GM23338 (cell line): ENCODE measurements around the gene PEX19. TPM values are rescaled to one million over a fixed set of nuclear protein-coding genes. Genes with fewer than 3 reads are reported as not detected.

Experiments
- ATAC-seq: fragments of 200-7000 bp; cut with Tn5 transposase; 3 replicates; pipeline ENCODE4 v1.9.1; 2020
- DNase-seq: peaks from one replicate; pipeline ENCODE4 v3.0.0-alpha.2; 2015; ENCODE audit warnings: low spot score
- H2AFZ ChIP-seq: fragments of 200-600 bp; sonication (generic); 2 replicates; pipeline ENCODE4 v1.8.0; 2016; ENCODE audit warnings: antibody characterized with exemption, mild to moderate bottlenecking, moderate library complexity
- H3F3A ChIP-seq: fragments of 200-600 bp; sonication (generic); replicated peaks from 2 replicates; pipeline ENCODE4 v1.8.0; 2017; ENCODE audit warnings: antibody characterized with exemption, mixed run types, low read depth
- H3K27ac ChIP-seq: fragments of 200-600 bp; sonication (generic); 2 replicates; pipeline ENCODE4 v1.6.1; 2016; ENCODE audit warnings: low read depth
- H3K27me3 ChIP-seq: fragments of 200-600 bp; sonication (generic); 2 replicates; pipeline ENCODE4 v1.8.0; 2016; ENCODE audit warnings: mild to moderate bottlenecking, mixed run types, moderate library complexity; ENCODE audit not compliant: insufficient read depth
- H3K36me3 ChIP-seq: fragments of 200-600 bp; sonication (generic); 2 replicates; pipeline ENCODE4 v1.8.0; 2016; ENCODE audit warnings: mild to moderate bottlenecking; ENCODE audit not compliant: insufficient read depth
- H3K4me1 ChIP-seq: fragments of 200-600 bp; sonication (generic); 2 replicates; pipeline ENCODE4 v1.8.0; 2016; ENCODE audit warnings: mild to moderate bottlenecking, moderate library complexity; ENCODE audit not compliant: insufficient read depth
- H3K4me2 ChIP-seq: fragments of 200-600 bp; sonication (generic); 2 replicates; pipeline ENCODE4 v1.7.1; 2017; ENCODE audit warnings: mixed run types
- H3K4me3 ChIP-seq: fragments of 200-600 bp; sonication (generic); 2 replicates; pipeline ENCODE4 v1.6.1; 2016; ENCODE audit warnings: mixed run types
- H3K79me2 ChIP-seq: fragments of 200-600 bp; sonication (generic); replicated peaks from 2 replicates; pipeline ENCODE4 v1.8.0; 2017; ENCODE audit warnings: mild to moderate bottlenecking; ENCODE audit not compliant: insufficient read depth
- H3K9me2 ChIP-seq: fragments of 200-600 bp; sonication (generic); 2 replicates; pipeline ENCODE4 v1.8.0; 2017; ENCODE audit not compliant: insufficient read depth
- H4K20me1 ChIP-seq: fragments of 200-600 bp; sonication (generic); replicated peaks from 2 replicates; pipeline ENCODE4 v1.8.0; 2017; ENCODE audit warnings: mild to moderate bottlenecking; ENCODE audit not compliant: insufficient read depth
- H3K27ac Mint-ChIP-seq: 2 replicates; pipeline ENCODE4 v1.8.0; 2020; ENCODE audit warnings: inconsistent platforms, mild to moderate bottlenecking, moderate library complexity, mixed read lengths
- H3K27me3 Mint-ChIP-seq: 3 replicates; pipeline ENCODE4 v1.8.0; 2022; ENCODE audit warnings: low read depth, mild to moderate bottlenecking, moderate library complexity, mixed read lengths, inconsistent platforms; ENCODE audit not compliant: insufficient read depth, poor library complexity
- H3K36me3 Mint-ChIP-seq: 3 replicates; pipeline ENCODE4 v1.8.0; 2021; ENCODE audit warnings: low read depth, mild to moderate bottlenecking, inconsistent platforms, moderate library complexity, mixed read lengths
- H3K4me1 Mint-ChIP-seq: 3 replicates; pipeline ENCODE4 v1.8.0; 2020; ENCODE audit warnings: mild to moderate bottlenecking, inconsistent platforms, mixed read lengths
- H3K4me3 Mint-ChIP-seq: 3 replicates; pipeline ENCODE4 v1.8.0; 2021; ENCODE audit warnings: moderate library complexity, mild to moderate bottlenecking, inconsistent platforms, mixed read lengths
- H3K9me3 Mint-ChIP-seq: 3 replicates; pipeline ENCODE4 v1.8.0; 2020; ENCODE audit warnings: moderate library complexity, mild to moderate bottlenecking, inconsistent platforms, mixed read lengths
- CREB1 ChIP-seq: fragments of 250-450 bp; sonication (Bioruptor Pico); IDR thresholded peaks from 2 replicates; pipeline ENCODE4 v1.5.0; 2020; ENCODE audit warnings: low read depth, mild to moderate bottlenecking, moderate library complexity
- EZH2 ChIP-seq: fragments of 200-600 bp; sonication (generic); IDR thresholded peaks from one replicate; pipeline ENCODE4 v1.8.0; 2017; ENCODE audit warnings: antibody characterized with exemption, mild to moderate bottlenecking, low read depth; ENCODE audit not compliant: unreplicated experiment
- JUNB ChIP-seq: IDR thresholded peaks from one replicate; pipeline ENCODE4 v1.6.1; 2016; ENCODE audit warnings: antibody characterized with exemption; ENCODE audit not compliant: unreplicated experiment
- NANOG ChIP-seq: IDR thresholded peaks from 2 replicates; pipeline ENCODE4 v1.6.1; 2016; ENCODE audit warnings: antibody characterized with exemption, borderline replicate concordance
- POLR2AphosphoS5 ChIP-seq: IDR thresholded peaks from 2 replicates; pipeline ENCODE4 v1.6.1; 2016; ENCODE audit warnings: antibody characterized with exemption, low read depth
- STAT1 ChIP-seq: IDR thresholded peaks from one replicate; pipeline ENCODE4 v1.6.1; 2016; ENCODE audit warnings: antibody characterized with exemption; ENCODE audit not compliant: unreplicated experiment
- ZNF114 ChIP-seq: fragments of 250-450 bp; sonication (Bioruptor Pico); IDR thresholded peaks from 2 replicates; pipeline ENCODE4 v1.5.0; 2020; ENCODE audit warnings: mild to moderate bottlenecking, moderate library complexity
- ZNF331 ChIP-seq: fragments of 250-450 bp; sonication (Bioruptor Pico); IDR thresholded peaks from 2 replicates; pipeline ENCODE4 v1.5.0; 2020; ENCODE audit warnings: low read depth, mild to moderate bottlenecking, moderate library complexity
- polyA plus RNA-seq: library from polyadenylated mRNA; unstranded; fragments of >200 nt; fragmentation: Nextera tagmentation; extraction: Ambion mirVana; gene quantifications from 2 replicates; pipeline ENCODE4 v1.2.1, GENCODE V29; 2016
- total RNA-seq: library from RNA; depleted of rRNA; stranded (reverse); fragments of >200 nt; shearing (Covaris generic); gene quantifications from 2 replicates; pipeline ENCODE4 v1.2.3, GENCODE V29; 2014
- TF ChIP-seq, protein P1 (sequence below): IDR thresholded peaks from one replicate; pipeline ENCODE4 v1.6.1; 2018; ENCODE audit warnings: antibody characterized with exemption; ENCODE audit not compliant: unreplicated experiment
- TF ChIP-seq, protein P2 (sequence below): fragments of 250-450 bp; sonication (Bioruptor Pico); IDR thresholded peaks from 2 replicates; pipeline ENCODE4 v1.5.0; 2020; ENCODE audit warnings: mild to moderate bottlenecking, moderate library complexity
- TF ChIP-seq, protein P3 (sequence below): IDR thresholded peaks from 2 replicates; pipeline ENCODE4 v1.6.1; 2016; ENCODE audit warnings: antibody characterized with exemption

Gene PEX19
- total and polyA plus RNA-seq, 2 experiments from 2014 or later: 21.8 to 56.7 TPM

- TF ChIP-seq, protein P1, sequence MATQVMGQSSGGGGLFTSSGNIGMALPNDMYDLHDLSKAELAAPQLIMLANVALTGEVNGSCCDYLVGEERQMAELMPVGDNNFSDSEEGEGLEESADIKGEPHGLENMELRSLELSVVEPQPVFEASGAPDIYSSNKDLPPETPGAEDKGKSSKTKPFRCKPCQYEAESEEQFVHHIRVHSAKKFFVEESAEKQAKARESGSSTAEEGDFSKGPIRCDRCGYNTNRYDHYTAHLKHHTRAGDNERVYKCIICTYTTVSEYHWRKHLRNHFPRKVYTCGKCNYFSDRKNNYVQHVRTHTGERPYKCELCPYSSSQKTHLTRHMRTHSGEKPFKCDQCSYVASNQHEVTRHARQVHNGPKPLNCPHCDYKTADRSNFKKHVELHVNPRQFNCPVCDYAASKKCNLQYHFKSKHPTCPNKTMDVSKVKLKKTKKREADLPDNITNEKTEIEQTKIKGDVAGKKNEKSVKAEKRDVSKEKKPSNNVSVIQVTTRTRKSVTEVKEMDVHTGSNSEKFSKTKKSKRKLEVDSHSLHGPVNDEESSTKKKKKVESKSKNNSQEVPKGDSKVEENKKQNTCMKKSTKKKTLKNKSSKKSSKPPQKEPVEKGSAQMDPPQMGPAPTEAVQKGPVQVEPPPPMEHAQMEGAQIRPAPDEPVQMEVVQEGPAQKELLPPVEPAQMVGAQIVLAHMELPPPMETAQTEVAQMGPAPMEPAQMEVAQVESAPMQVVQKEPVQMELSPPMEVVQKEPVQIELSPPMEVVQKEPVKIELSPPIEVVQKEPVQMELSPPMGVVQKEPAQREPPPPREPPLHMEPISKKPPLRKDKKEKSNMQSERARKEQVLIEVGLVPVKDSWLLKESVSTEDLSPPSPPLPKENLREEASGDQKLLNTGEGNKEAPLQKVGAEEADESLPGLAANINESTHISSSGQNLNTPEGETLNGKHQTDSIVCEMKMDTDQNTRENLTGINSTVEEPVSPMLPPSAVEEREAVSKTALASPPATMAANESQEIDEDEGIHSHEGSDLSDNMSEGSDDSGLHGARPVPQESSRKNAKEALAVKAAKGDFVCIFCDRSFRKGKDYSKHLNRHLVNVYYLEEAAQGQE: no peak
- TF ChIP-seq EZH2: no peak
Measured at GRCh38 chr1:160244209-160244608, 40.7 kb downstream of the PEX19 start (continued).

- no peak overlapping the region for H3K27ac Mint-ChIP-seq
- Histone ChIP-seq H2AFZ (no peak overlapping the region), H3K27ac (peak overlapping the region; percentile 56; the same call in 1 of the 2 replicates), H3F3A (0 out of 2 replicates have a peak, but pooled peaks cover 3% of the 10 kb centered on the region), H3K27me3 (no peaks in the 10 kb centered on the region), H3K79me2 (peaks cover 66% of the 10 kb centered on the region), H3K36me3 (peaks cover 22% of the 10 kb centered on the region), H4K20me1 (peaks cover 35% of the 10 kb centered on the region), H3K4me1 (peaks cover 3% of the 10 kb centered on the region; the same call in 1 of the 2 replicates), H3K4me2 (no peak overlapping the region), H3K4me3 (no peak overlapping the region), H3K9me2 (no peaks in the 10 kb centered on the region)
- DNase-seq (no peak), ATAC-seq (no peak)
- no peaks in the 10 kb centered on the region for H3K9me3 Mint-ChIP-seq
- peaks cover 34% of the 10 kb centered on the region for H3K36me3 Mint-ChIP-seq
- H3K27me3 Mint-ChIP-seq: peaks cover 2% of the 10 kb centered on the region
- peaks cover 7% of the 10 kb centered on the region; the same call in 2 of the 3 replicates for H3K4me1 Mint-ChIP-seq
- H3K4me3 Mint-ChIP-seq: no peak overlapping the region
- TF ChIP-seq, protein P1: no peak
- TF ChIP-seq STAT1: no peak
- TF ChIP-seq, protein P2, sequence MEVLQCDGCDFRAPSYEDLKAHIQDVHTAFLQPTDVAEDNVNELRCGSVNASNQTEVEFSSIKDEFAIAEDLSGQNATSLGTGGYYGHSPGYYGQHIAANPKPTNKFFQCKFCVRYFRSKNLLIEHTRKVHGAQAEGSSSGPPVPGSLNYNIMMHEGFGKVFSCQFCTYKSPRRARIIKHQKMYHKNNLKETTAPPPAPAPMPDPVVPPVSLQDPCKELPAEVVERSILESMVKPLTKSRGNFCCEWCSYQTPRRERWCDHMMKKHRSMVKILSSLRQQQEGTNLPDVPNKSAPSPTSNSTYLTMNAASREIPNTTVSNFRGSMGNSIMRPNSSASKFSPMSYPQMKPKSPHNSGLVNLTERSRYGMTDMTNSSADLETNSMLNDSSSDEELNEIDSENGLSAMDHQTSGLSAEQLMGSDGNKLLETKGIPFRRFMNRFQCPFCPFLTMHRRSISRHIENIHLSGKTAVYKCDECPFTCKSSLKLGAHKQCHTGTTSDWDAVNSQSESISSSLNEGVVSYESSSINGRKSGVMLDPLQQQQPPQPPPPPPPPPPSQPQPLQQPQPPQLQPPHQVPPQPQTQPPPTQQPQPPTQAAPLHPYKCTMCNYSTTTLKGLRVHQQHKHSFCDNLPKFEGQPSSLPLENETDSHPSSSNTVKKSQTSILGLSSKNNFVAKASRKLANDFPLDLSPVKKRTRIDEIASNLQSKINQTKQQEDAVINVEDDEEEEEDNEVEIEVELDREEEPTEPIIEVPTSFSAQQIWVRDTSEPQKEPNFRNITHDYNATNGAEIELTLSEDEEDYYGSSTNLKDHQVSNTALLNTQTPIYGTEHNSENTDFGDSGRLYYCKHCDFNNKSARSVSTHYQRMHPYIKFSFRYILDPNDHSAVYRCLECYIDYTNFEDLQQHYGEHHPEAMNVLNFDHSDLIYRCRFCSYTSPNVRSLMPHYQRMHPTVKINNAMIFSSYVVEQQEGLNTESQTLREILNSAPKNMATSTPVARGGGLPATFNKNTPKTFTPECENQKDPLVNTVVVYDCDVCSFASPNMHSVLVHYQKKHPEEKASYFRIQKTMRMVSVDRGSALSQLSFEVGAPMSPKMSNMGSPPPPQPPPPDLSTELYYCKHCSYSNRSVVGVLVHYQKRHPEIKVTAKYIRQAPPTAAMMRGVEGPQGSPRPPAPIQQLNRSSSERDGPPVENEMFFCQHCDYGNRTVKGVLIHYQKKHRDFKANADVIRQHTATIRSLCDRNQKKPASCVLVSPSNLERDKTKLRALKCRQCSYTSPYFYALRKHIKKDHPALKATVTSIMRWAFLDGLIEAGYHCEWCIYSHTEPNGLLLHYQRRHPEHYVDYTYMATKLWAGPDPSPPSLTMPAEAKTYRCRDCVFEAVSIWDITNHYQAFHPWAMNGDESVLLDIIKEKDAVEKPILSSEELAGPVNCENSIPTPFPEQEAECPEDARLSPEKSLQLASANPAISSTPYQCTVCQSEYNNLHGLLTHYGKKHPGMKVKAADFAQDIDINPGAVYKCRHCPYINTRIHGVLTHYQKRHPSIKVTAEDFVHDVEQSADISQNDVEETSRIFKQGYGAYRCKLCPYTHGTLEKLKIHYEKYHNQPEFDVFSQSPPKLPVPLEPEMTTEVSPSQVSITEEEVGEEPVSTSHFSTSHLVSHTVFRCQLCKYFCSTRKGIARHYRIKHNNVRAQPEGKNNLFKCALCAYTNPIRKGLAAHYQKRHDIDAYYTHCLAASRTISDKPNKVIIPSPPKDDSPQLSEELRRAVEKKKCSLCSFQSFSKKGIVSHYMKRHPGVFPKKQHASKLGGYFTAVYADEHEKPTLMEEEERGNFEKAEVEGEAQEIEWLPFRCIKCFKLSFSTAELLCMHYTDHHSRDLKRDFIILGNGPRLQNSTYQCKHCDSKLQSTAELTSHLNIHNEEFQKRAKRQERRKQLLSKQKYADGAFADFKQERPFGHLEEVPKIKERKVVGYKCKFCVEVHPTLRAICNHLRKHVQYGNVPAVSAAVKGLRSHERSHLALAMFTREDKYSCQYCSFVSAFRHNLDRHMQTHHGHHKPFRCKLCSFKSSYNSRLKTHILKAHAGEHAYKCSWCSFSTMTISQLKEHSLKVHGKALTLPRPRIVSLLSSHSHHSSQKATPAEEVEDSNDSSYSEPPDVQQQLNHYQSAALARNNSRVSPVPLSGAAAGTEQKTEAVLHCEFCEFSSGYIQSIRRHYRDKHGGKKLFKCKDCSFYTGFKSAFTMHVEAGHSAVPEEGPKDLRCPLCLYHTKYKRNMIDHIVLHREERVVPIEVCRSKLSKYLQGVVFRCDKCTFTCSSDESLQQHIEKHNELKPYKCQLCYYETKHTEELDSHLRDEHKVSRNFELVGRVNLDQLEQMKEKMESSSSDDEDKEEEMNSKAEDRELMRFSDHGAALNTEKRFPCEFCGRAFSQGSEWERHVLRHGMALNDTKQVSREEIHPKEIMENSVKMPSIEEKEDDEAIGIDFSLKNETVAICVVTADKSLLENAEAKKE (CRISPR knock-in tag): no peak
- no peak for TF ChIP-seq NANOG
- no peak for TF ChIP-seq CREB1
- TF ChIP-seq ZNF331 (CRISPR knock-in tag): no peak
- no peak for TF ChIP-seq EZH2
- TF ChIP-seq ZNF114 (CRISPR knock-in tag): no peak
- TF ChIP-seq, protein P3, sequence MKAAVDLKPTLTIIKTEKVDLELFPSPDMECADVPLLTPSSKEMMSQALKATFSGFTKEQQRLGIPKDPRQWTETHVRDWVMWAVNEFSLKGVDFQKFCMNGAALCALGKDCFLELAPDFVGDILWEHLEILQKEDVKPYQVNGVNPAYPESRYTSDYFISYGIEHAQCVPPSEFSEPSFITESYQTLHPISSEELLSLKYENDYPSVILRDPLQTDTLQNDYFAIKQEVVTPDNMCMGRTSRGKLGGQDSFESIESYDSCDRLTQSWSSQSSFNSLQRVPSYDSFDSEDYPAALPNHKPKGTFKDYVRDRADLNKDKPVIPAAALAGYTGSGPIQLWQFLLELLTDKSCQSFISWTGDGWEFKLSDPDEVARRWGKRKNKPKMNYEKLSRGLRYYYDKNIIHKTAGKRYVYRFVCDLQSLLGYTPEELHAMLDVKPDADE: no peak
- no peak for TF ChIP-seq JUNB
- TF ChIP-seq POLR2AphosphoS5: no peak
Measured at GRCh38 chr1:160243767-160244166, 41.2 kb downstream of the PEX19 start.
